RWPE1 (cell line): Measurements from ENCODE around the gene NIPBL.

ENCODE experiments used
- CTCF ChIA-PET: fragments of 350-600 bp; sonication (Branson Sonifier 250); formaldehyde crosslinking; extraction: SDS; loops from one replicate; lab custom pipeline; 2021; lab: Yijun Ruan, JAX
- POLR2A ChIA-PET: fragments of 400-600 bp; formaldehyde crosslinking; extraction: SDS; loops from one replicate; lab custom pipeline; 2020; ENCODE audit warnings: antibody characterized with exemption; ENCODE audit not compliant: low non-redundant PET; lab: Yijun Ruan, JAX
- DNase-seq: peaks from one replicate; pipeline ENCODE4 v3.0.0; 2012; ENCODE audit warnings: low spot score
- H3K27ac ChIP-seq: fragments of 450-650 bp; 2 replicates; pipeline ENCODE4 v1.5.1; 2017
- CTCF ChIP-seq: fragments of 450-650 bp; conservative IDR thresholded peaks from 2 replicates; pipeline ENCODE4 v1.5.1; 2017; ENCODE audit warnings: low read depth, mild to moderate bottlenecking

The NIPBL gene

GRCh38 chr5:36948650-36949049 lies 72.1 kb downstream of the NIPBL start:
- no peak for DNase-seq
- TF ChIP-seq CTCF, result no peak
- CTCF ChIA-PET, result interaction anchor here (0.6 to 0.7 kb wide), 2 partner anchors 331 to 1258 kb away, joined by 3 to 5 read pairs; no protein-coding TSS in a partner anchor
- H3K27ac ChIP-seq, result no peak overlapping the region
- POLR2A ChIA-PET, result no interaction called here

GRCh38 chr5:36949593-36949992 lies 73.0 kb downstream of the NIPBL start:
- ChIA-PET POLR2A (no interaction called here), CTCF (no interaction called here)
- H3K27ac ChIP-seq, result no peak overlapping the region
- TF ChIP-seq CTCF, result no peak
- DNase-seq, result no peak

- no peak for TF ChIP-seq CTCF
- CTCF ChIA-PET, result interaction anchor here (0.7 kb wide), 1 partner anchor 200 kb away, joined by 3 read pairs; no protein-coding TSS in a partner anchor
- POLR2A ChIA-PET, result no interaction called here
- peak; percentile 62 for DNase-seq
- H3K27ac ChIP-seq, result no peak overlapping the region
These were observed 74.3 kb downstream of the NIPBL start for GRCh38 chr5:36950586-36951457.

- no peak for DNase-seq
- no peak overlapping the region for H3K27ac ChIP-seq
- TF ChIP-seq CTCF, result no peak
- ChIA-PET CTCF (no interaction called here), POLR2A (no interaction called here)
These were observed 76.5 kb downstream of the NIPBL start for GRCh38 chr5:36953043-36953442.

GRCh38 chr5:36957953-36958537 lies 81.5 kb downstream of the NIPBL start:
- ChIA-PET CTCF (interaction anchor here (0.7 kb wide), 1 partner anchor 11 kb away, joined by 5 read pairs; no protein-coding TSS in a partner anchor), POLR2A (no interaction called here)
- no peak overlapping the region for H3K27ac ChIP-seq
- TF ChIP-seq CTCF, result no peak
- DNase-seq, result no peak

GRCh38 chr5:36958612-36959011 lies 82.0 kb downstream of the NIPBL start:
- ChIA-PET POLR2A (no interaction called here), CTCF (interaction anchor here (0.7 kb wide), 2 partner anchors 11 to 408 kb away, joined by 3 to 5 read pairs; no protein-coding TSS in a partner anchor)
- no peak for TF ChIP-seq CTCF
- DNase-seq, result no peak
- H3K27ac ChIP-seq, result no peak overlapping the region
